ENCODE results near the gene SSBP3. TPM values are rescaled to one million over a fixed set of nuclear protein-coding genes. Genes with fewer than 3 reads are reported as not detected.
"Not testable (repeated sequence)": the region's sequence is repeated elsewhere in the genome, so short reads cannot be mapped to it uniquely, and the experiment has no call there.

The SSBP3 gene
- total RNA-seq, 4 donors from 2014 or later: 17.1 to 25.4 (median 21.5) TPM

DNA sequence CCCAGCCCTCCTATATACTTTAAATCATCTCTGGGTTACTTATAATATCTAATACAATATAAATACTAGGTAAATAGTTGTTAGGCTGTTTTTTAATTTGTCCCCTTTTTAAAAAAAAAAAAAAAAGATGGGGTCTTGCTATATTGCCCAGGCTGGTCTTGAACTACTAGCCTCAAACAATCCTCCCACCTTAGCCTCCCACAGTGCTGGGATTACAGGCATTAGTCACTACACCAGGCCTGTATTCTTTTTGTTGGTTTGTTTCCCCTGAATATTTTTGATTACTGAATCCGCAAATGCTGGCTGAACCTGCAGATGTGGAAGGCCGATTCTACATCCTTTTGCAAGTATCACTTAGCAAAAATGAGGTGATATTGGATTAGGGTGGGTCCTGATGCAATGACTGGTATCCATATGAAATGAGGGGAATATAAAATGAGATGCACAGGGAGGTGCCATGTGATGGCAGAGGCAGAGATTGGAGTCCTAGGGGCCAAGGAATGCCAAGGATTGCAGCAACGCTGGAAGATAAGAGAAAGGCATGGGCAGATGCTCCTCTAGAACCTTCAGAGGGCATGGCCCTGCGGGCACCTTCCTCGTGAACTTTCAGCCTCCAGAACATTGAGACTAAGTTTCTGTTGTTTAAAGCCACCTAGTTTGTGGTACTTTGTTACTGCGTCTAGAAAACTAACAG, 58.8 kb downstream of the SSBP3 start:
- no peak for DNase-seq
- no peak overlapping the region for H3K27ac ChIP-seq

DNA sequence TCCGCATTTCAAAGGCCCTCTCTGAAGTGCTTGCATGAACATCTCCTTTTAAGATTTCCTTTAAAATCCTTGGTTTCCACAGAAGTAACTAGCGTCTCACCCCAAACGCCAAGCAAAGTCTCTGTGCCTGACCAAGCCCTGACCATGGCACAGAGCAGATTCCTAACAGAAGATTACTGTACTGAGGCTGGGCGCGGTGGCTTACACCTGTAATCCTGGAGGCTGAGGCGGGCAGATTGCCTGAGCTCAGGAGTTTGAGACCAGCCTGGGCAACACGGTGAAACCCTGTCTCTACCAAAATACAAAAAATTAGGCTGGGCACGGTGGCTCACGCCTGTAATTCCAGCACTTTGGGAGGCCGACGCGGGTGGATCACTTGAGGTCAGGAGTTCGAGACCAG, 60.6 kb downstream of the SSBP3 start:
- H3K27ac ChIP-seq; DNase-seq; intact Hi-C loops (cut with DNase I); H3K27me3 ChIP-seq; H3K4me3 ChIP-seq; H3K9me3 ChIP-seq: not testable (repeated sequence)
- 93 to 96% methylated on average over 9 to 10 of the region's 13 CpGs for WGBS, 2 donors
- Histone ChIP-seq H3K36me3 (peaks cover 0 to 18% (median 0%) of the 10 kb centered on the region in 3 donors), H3K4me1 (peaks cover 0 to 55% (median 6%) of the 10 kb centered on the region in 3 donors)

More for the DNA sequence above, 58.8 kb downstream of the SSBP3 start:
- 93 to 100% methylated on average over 5 to 6 of the region's 6 CpGs for WGBS, 2 donors
- H3K36me3 ChIP-seq: peaks cover 0 to 27% (median 0%) of the 10 kb centered on the region in 3 donors
- intact Hi-C loops (cut with DNase I): no loop called here
- H3K4me1 ChIP-seq: peaks cover 0 to 48% (median 0%) of the 10 kb centered on the region in 3 donors
- TF ChIP-seq, protein P1, sequence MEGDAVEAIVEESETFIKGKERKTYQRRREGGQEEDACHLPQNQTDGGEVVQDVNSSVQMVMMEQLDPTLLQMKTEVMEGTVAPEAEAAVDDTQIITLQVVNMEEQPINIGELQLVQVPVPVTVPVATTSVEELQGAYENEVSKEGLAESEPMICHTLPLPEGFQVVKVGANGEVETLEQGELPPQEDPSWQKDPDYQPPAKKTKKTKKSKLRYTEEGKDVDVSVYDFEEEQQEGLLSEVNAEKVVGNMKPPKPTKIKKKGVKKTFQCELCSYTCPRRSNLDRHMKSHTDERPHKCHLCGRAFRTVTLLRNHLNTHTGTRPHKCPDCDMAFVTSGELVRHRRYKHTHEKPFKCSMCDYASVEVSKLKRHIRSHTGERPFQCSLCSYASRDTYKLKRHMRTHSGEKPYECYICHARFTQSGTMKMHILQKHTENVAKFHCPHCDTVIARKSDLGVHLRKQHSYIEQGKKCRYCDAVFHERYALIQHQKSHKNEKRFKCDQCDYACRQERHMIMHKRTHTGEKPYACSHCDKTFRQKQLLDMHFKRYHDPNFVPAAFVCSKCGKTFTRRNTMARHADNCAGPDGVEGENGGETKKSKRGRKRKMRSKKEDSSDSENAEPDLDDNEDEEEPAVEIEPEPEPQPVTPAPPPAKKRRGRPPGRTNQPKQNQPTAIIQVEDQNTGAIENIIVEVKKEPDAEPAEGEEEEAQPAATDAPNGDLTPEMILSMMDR (IDR thresholded peaks at IDR 0.05): no peak
- no peak for TF ChIP-seq POLR2A (IDR thresholded peaks at IDR 0.05)
- no peaks in the 10 kb centered on the region for H3K9me3 ChIP-seq
- H3K27me3 ChIP-seq: no peaks in the 10 kb centered on the region
- no peak overlapping the region for H3K4me3 ChIP-seq

DNA sequence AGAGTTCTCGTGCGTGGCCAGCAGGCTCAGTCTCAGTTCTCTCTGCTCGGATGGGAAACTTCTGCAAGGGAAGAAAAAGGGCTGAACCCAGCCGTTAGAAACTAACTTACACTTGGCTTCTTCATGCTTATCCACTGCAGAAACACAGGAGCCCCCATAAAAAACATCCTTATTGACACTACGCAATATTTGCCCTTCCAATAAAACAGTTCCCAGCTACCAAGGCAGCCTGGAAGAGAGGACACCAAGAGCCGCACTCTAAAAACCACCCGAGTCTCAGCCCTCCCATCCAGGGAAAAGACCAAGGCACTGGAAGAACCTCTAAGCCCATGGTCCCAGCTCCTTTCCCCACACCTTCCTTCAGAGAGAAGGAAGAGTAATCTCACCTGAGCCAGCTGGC, 61.1 kb downstream of the SSBP3 start:
- H3K4me1 ChIP-seq: peaks cover 0 to 55% (median 10%) of the 10 kb centered on the region in 3 donors
- 77 to 95% methylated on average over 7 of the region's 7 CpGs for WGBS, 2 donors
- intact Hi-C loops (cut with DNase I): no loop called here
- no peak overlapping the region for H3K4me3 ChIP-seq
- TF ChIP-seq POLR2A (IDR thresholded peaks at IDR 0.05): no peak
- TF ChIP-seq, protein P1 (IDR thresholded peaks at IDR 0.05): no peak
- peaks cover 0 to 18% (median 0%) of the 10 kb centered on the region in 3 donors for H3K36me3 ChIP-seq
- no peak overlapping the region for H3K27ac ChIP-seq
- H3K9me3 ChIP-seq: no peaks in the 10 kb centered on the region
- no peaks in the 10 kb centered on the region for H3K27me3 ChIP-seq
- DNase-seq: no peak

DNA sequence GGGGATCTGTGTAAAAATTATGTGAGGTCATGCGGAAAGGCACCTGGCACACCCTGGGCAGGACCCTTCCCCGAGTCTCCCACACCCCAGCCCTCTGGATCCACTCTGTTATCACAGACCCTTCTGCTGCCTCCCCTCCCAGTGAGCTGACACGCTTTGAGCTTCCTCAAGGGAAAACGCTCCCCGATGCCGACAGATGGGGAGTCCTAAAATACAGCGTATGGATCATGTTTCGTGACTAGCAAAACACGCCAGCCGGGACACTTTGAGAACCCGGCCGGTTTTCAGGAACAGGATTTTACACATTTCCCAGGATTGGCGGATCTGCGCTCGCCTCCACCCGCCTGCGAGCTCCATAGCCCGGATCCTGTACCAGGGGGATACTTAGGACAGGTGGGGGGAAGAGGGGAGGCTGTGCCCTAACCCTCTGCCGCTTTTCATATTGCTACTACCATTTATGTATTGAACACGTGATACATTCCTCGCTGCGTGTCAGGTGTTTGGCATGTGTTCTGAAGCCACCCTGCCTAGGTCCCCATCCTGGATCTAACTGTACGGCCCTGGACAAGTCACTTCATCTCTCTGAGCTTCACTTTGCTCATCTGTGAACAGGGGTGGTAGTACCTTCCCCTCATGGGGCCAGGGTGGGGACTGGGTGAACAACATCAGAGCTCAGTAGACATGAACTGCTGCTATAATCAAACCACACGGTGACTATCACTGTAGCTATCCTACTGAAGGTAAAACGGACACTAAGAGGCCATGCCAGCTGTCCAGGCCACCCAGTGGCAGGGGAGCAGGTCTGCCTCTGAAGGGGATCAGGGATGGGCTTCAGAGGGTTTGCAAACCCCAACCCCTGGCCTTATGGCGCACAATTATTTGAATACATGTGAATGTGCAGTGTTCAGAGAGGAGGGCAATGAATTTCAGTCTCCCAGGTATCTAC, 63.2 kb downstream of the SSBP3 start:
- intact Hi-C loops (cut with DNase I): no loop called here
- no peak overlapping the region for H3K4me3 ChIP-seq
- no peak for TF ChIP-seq POLR2A (IDR thresholded peaks at IDR 0.05)
- TF ChIP-seq, protein P1 (IDR thresholded peaks at IDR 0.05): no peak
- no peak for DNase-seq
- no peaks in the 10 kb centered on the region for H3K9me3 ChIP-seq
- peaks cover 0 to 12% (median 0%) of the 10 kb centered on the region in 3 donors for H3K36me3 ChIP-seq
- peaks cover 0 to 46% (median 10%) of the 10 kb centered on the region in 3 donors for H3K4me1 ChIP-seq
- 88 to 96% methylated on average over 3 to 16 of the region's 26 CpGs for WGBS, 2 donors
- no peak overlapping the region for H3K27ac ChIP-seq
- no peaks in the 10 kb centered on the region for H3K27me3 ChIP-seq

DNA sequence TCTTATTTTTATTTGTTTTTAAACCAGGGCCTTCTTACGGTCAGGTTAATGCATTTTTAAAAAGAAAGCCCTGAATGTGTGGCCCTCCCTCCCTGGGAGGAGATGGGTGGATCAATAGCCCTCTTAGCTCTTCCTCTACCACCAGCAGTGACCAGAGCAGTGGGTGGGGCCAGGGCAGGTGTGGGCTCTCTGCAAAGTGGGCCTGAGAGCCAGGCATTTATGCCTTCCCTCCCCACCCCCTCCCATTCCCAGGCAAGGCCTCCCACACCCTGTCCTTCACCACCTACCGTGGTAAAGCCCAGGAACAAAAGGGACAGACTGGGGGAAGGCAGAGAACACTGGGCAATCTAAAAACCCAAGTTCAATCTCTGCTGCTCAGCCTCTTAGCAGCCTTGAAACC, 63.9 kb downstream of the SSBP3 start:
- intact Hi-C loops (cut with DNase I): no loop called here
- H3K27ac ChIP-seq: no peak overlapping the region
- 71 to 86% methylated on average over 1 of the region's 2 CpGs for WGBS, 2 donors
- peaks cover 0 to 47% (median 10%) of the 10 kb centered on the region in 3 donors for H3K4me1 ChIP-seq
- no peak for DNase-seq
- no peaks in the 10 kb centered on the region for H3K27me3 ChIP-seq
- H3K9me3 ChIP-seq: no peaks in the 10 kb centered on the region
- H3K4me3 ChIP-seq: no peak overlapping the region
- H3K36me3 ChIP-seq: peaks cover 0 to 12% (median 0%) of the 10 kb centered on the region in 3 donors
- TF ChIP-seq, protein P1 (IDR thresholded peaks at IDR 0.05): no peak
- no peak for TF ChIP-seq POLR2A (IDR thresholded peaks at IDR 0.05)
